Frontal cortex (tissue), 4 donors: Measurements from ENCODE around the gene COL4A2. TPM values are rescaled to one million over a fixed set of nuclear protein-coding genes. Genes with fewer than 3 reads are reported as not detected.
A peak's percentile ranks its signal among the peaks of the same experiment; 100 is the strongest.
"Not testable (repeated sequence)": the region's sequence is repeated elsewhere in the genome, so short reads cannot be mapped to it uniquely, and the experiment has no call there.

Source experiments
- DNase-seq, 2 donors: peaks; one replicate each; pipeline ENCODE4 v3.0.0; 2012; ENCODE audit warnings: low spot score in 2 of 2
- FAIRE-seq: peaks from 2 replicates; lab custom pipeline; 2012; peaks lifted over from hg19 to GRCh38; lab: Jason Lieb, UNC
- total RNA-seq: library from RNA; depleted of rRNA; stranded (reverse); fragments of >200 nt; gene quantifications from one replicate; pipeline ENCODE4 v1.2.3, GENCODE V29; 2014
- donor health status: control.
- donor health status: control.
- donor health status: control.

The COL4A2 gene
- total RNA-seq, 1 donor from 2014 or later: 47.3 TPM

DNA sequence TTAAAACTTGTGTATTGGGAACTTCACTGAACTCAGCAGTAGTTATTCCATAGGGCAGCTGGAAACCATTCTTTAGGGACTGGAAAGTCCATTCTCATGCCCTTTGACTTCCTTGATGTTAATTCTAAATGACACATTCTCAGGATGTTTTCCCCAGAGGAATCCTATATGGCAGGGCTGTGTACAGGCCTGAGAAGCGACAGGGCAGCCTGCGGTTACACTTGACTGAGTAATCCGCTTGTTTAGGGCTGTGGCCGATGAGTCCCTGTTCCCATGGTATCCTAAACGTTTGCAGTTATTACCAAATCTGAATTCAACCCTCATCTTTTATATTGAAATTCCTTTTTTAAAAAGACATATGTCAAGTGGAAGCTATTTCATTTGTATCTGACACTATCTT lies 83.5 kb downstream of the COL4A2 start:
- FAIRE-seq (no peak), DNase-seq (no peak)

DNA sequence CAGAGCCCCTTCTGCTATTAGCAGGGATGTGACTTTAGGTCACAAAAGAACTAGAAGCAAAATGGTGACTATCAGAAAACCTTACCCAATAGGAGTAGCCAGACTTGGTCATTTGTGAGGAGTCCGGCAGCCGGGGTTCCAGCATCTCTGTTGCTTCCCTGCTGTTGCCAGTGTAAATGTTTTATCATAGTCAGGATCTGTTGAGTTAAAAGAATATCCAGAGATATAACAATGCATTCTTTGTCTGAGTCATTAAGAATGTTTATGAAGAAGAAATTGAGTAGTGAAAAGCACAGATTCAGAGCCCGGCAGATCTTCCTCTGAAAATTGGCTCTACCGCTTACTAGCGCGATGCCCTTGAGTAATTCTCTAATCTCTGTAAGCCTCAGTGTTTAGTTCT lies 84.2 kb downstream of the COL4A2 start:
- FAIRE-seq (no peak), DNase-seq (no peak)

DNA sequence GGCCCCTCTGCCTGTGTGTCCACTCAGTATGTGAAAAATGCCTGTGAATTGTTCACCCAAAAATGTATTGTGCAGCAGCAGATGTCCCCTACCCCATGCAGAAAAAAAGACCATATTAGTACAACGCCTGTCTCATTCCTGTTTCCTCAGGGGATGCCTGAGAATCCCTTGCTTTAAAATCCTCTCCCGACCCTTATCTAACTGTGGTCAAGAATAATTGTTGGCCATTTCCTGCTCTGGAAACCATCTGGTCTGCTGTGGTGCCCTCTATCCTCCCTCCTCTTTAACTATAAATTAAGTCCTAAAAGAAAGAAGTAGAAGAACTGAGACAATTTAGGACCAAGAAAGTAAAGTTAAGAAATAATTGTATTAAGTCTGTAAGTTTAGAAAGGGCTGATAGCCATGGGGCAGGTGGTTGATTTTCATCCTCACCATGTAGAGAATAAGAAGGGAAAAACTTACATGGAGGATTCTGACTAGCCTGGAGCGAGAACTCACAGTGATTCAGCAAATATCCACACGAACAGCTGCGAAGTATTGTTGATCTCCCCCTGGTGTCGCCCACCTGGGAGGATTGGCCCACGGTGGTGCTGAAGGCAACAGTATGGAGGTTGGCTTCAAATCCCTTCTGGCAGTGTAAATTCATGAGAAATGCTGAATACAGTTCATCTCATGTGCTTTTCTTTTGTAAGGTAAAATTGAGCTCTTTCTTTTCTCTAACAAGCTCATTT lies 85.6 kb downstream of the COL4A2 start:
- DNase-seq: no peak
- FAIRE-seq: no peak

DNA sequence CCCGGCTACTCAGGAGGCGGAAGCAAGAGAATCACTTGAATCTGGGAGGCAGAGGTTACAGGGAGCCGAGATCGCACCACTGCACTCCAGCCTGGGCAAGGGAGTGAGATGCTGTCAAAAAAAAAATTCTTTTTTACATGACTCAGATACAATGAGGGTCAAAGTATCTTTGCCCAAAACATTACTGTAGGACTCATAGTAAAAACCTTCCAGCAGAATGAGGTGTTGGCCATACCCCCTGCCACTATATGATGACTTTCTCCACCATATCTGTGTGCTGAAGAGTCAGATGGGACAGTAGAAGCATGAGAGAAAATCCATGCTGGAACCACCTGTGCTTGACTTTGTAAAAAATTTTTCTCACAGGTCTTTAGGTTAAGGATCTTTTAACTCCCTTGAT lies 86.7 kb downstream of the COL4A2 start:
- FAIRE-seq: no peak
- DNase-seq: no peak

DNA sequence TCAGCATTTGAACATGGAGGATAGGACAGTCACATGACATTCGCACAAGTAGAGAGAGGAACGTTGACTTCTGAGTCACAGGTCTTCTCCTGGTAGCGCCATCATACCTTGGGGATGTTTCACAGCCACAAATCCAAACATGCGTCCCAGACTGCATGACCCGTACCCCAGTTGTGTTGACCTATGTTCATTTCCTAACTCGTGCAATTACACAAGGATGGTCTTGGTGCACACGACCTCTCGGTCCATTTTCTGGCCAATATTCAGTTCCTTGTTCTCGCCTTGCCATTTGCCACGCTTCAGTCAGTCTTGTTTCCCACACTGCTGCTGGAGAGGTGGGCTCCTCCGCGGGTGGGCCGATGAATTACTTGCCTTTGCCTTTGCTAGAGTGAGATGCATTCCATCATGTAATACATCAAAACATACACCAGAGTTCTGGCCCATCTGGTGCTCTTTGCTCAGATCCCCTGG lies 87.3 kb downstream of the COL4A2 start:
- no peak for FAIRE-seq

DNA sequence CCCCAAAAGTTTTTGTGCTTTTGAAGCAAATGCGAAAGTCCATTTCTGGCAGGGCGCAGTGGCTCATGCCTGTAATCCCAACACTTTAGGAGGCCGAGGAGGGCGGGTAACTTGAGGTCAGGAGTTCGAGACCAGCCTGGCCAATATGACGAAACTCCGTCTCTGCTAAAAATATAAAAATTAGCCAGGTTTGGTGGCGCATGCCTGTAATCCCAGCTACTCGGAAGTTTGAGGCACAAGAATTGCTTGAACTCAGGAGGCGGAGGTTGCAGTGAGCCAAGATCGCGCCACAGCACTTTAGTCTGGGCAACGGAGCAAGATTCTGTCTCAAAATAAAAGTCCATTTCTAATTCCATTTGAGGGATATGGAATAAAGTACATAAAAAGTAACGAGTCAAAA lies 88.5 kb downstream of the COL4A2 start:
- FAIRE-seq, DNase-seq: not testable (repeated sequence)

More for the DNA sequence above, 87.3 kb downstream of the COL4A2 start:
- no peak for DNase-seq

DNA sequence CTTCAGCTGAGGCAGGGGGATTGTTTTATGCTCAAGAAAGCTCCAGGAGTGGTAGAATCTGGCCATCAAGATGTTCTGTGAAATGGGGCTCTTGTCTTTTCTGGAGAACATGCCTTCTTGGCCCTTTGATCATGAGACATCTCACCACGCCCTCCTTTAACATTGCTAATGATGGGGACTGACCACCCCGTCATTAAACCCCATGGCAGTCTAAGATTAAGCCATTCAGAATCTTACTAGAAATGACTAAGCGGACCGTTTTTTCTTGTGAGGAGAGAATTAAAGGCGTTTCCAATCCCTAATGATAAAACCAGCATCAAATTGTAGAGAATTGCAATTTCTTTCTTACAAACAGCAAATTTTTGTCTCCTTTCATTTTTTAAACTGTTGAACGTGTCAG lies 89.4 kb downstream of the COL4A2 start:
- DNase-seq (no peak), FAIRE-seq (no peak)

DNA sequence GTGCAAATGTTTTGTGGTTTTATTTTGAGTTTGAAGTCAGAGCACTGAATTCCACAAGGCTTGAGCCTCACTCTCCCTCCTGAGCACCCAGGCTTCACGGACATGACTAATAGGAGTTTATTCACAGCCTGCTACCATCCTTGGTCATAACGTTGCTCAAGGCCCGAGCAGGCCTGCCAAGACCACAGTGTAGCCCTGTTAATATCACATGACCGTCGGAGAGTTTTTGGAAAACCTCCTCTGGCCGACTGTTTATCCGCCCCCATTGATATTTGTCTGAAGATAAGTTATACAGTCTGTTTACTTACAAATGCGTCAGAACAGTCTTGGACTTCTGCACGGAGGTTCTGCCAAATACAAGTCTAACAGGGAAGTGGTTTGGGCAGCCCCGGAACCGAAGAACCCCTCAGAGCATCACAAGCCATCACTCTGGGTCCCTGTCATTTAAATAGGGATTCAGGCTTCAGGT lies 89.9 kb downstream of the COL4A2 start:
- no peak for DNase-seq
- FAIRE-seq: no peak

DNA sequence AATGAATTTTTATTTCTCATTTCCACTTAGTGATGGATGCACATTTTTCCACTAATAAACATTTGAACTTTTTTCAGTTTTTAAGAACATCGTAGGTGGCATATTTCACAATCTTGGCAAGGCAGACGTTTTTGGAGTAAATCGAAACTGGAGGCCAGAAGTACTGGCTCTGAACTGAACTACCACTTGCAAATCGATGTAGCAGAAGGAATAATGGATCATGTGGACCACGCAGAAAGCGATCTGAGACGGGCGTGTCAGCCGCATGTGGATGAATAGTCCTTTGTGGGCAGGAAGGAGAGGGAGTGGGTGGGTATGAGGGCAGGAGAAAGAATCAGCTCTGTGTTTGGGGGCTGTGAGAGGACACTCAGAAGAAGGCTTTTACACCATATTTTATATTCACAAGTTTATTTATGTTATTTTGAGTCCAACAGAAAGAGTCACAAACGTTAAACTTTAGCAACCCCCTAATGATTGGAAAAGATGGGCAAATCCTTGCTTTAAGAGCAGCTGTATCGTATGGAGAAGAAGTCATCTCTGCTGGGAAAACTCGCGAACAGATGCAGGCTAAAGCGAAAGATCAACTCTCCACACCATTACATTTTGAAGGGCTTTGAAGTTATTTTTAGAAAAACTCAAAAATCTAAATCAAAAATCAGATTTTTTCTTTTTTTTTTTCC lies 90.5 kb downstream of the COL4A2 start:
- FAIRE-seq (no peak), DNase-seq (peak in 1 of 2 donors; percentile 47)

DNA sequence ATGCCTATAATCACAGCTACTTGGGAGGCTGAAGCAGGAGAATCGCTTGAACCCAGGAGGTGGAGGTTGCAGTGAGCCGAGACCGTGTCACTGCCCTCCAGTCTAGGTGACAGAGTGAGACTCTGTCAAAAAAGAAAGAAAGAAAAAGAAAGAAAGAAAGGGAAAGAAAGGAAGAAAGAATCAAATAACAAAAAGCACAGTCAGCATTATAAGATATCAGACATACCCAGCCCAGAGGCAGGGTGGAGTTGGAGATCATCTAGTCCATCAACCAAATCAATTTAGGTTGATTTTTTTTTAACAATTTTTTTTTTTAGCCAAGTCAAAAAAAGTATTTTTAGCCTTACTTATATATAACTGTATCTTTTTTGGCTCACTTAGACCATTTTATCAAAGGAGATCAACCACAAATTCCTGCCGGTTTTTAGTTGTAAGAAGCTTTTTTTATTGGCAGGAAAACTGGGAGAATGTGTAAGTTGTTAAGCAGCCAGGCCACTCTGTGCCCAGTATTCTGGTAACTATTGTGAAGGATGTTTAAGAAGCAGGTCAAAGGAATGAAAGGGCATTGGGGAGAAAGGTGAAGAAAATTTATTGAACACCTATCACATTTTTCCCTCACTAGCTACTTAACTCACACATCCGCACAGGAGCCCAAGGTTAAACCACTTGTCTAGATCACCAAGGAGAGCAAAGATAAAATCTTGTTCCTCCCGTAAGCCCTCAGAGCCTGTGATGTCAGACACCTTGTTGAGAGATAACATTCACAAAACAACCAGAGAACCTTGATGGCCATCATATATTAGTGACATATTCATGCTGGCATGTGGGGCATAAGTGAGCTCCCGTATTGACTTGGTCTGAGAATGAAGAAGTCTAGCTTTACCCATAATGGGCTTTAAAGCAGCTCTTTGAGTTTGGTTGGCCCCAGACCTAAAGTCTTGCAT lies 91.8 kb downstream of the COL4A2 start:
- no peak for DNase-seq
- FAIRE-seq: no peak

DNA sequence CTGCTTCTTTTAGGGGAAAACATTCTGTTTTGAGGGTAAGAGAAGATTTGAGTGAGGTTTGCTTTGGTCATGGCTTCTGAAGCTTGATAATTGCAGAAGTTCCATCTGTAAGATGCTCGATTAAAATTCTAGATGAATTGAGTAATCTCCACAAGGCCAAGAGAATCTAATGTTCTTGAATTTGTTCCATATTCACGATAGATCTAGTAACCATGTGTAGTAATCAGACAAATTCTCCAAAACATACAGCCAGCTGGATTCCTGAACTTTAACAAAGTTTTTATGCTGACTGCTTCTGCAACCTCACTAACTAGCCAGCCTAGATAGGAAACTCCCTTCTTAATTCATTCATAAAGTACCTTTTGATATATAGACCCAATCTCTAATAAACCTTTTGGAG lies 92.7 kb downstream of the COL4A2 start:
- DNase-seq: no peak
- FAIRE-seq: no peak

DNA sequence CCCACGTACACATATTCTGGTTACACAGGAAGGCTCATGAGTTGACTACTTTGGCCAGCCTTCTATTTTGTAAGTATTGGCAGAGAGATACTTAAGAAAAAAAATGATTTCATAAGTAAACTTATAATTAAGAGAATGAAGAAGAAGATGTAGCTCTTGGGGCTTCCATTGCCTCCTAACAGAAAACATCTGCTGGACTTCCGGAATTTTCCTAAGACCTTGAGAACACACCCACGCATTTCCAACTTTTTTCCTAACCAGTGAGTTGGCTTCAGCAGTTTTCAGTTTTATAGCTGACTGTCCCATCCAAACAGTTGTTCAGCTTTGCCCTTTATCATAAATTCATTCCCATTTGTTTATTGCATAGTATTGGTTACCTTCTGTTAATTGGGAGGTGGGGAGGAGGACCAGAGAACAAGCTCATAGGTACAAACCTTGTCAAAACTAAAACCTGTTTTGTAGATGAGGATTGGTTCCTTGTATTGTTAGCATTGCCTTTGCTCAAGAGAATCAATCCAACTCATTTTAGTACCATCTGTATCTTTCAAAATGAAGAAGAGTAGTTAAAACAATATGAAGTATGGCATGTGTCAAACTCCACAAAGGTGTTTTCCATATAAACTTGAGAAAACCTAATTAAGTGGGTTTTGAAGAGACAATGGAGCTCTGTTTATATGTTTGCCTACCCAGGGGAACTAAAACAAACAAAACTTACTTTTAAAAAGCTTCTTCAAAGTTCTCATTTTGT lies 93.9 kb downstream of the COL4A2 start:
- FAIRE-seq (no peak), DNase-seq (no peak)

DNA sequence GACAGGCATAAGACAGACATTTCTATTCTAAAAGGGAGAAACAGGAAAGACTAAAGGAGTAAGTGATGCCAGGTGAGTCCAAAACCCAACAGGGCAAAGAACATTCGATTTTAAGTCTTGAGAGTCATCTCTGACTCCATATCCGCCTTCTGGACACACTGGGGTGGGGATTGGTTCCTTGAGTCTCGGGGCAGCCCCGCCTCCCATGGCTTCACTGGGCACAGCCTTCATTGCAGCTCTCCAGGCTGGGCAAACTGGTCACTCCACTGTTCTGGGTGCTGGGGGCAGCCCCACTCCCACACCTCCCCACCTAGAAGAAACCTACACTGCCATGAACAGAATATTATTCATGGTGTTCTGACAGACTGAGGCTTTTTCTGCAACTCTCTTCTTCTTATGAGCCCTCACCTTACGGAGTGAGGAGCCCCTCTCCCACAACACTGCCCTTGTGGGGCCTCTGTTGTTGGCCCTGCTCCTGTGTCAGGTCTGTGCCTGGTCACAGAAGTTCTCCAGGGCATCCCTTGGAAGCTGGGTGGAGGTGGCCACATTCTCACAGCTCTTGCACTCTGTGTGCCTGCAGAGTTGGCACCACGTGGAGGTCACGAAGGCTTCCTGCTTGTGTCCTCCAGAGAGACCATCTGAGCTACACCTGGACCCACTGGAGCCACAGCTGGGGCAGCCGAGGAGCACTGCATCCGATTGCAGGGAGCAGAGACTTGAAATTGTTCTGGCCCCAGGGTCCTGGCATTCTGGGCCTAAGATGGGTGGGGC lies 95.4 kb downstream of the COL4A2 start:
- DNase-seq: no peak
- no peak for FAIRE-seq

DNA sequence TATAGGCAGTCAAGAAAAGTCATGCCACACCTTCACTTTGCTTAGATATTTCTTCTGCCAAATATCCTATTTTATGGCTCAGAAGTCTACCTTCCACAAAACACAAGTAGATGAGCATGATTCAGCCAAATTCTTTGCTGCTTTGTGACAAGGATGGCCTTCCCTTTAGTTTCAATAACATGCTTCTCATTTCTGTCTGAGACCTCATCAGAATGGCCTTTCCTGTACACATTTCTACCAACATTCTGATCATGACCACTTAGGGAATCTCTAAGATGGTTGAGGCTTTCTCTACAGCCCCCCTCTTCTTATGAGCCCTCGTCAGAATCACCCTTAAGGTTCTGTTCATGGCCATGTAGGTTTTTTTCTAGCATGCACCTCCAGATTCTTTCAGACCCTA lies 96.2 kb downstream of the COL4A2 start:
- no peak for FAIRE-seq

DNA sequence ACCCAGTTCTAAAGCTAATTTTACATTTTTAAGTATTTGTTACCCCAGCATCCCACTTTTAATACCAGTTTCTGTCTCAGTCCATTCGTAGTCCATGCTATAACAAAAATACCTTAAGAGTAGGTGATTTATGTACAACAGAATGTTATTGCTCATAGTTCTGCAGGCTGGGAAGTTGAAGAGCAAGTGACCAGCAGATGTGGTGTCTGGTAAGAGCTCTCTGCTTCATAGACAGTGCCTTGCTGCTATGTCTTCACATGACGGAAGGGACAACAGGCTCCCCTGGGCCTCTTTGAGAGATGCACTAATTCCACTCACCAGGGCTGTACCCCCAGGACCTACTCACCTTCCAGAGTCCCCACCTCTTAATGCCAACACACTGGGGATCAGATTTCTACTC lies 96.6 kb downstream of the COL4A2 start:
- no peak for FAIRE-seq

More for the DNA sequence above, 96.2 kb downstream of the COL4A2 start:
- no peak for DNase-seq

DNA sequence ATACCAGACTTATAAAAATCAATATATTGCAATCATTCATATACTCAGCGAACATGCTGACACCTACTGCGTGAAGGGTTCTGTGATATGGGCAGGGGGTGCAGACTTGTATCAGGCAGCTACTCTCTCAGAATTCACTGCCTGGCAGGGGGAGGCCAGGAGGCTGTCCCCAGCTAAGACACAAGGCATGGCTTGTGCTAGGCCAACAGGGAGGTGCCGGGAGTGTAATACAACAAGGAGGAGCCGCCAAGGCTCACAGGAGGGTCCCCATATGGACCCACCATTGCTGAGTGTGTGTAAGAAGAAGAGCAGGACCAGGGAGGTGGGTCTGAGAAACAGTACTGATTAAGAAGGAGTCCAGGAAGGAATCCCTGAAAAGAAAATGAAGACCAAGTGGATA lies 97.2 kb downstream of the COL4A2 start:
- FAIRE-seq (no peak), DNase-seq (no peak)

More for the DNA sequence above, 96.6 kb downstream of the COL4A2 start:
- DNase-seq: no peak

DNA sequence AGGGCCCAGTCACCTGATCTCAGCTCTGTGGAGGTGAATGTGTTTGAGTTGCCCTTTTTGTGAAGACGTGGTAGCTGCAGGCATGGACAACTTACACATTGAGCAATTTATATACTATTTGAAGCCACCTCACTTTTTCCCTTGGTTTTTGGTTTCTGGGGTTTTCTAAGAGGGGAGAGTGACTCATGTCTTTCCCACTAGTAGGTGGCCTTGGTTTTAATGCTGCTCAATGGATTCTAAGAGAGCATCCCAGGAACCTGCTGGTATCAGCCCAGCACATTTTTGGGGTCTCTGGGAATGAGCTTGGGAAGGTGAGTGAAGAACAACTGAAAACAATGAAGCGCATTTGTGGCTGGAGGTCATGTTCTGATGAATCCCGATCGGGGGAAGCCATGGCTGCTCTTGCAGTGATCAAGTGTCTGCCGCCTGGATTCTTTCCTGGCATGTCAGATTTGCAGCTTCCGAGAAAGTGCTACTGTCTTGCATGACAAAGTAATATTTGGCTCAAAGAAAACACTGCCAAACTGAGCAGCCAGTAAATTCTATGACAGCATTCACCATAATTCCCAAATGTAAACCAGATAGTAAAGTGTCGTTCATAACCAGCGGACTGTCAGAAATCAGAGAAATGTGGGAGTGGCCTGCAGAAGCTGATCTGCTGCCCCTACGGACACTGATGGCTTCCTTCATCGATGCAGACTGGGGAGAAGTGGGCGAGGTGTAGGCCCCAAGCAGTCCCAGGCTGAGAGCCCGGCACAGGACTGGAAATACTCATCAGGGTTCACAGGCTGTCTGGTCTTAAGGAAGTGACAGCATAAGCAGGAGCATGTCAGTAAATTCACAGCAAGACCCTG lies 98.7 kb downstream of the COL4A2 start:
- DNase-seq (no peak), FAIRE-seq (no peak)

DNA sequence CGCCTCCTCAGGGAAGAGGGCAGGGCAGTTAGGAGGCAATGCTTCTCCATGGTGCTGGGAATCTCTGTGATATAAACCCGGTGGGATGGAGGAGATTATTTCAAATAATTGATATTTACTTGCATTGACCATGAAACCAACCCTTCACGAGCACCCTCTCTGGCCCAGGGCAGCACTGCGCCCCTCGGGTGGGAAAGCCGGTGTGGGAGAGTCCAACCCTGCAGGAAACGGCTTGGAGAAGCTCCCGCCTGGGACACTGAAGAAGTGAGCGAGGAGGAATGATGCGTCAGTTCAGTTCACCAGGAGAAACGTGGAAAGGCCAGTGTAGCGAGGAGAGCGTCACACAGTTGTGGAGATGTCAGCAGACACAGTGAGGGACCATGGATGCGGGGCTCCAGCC lies 99.9 kb downstream of the COL4A2 start:
- DNase-seq (no peak), FAIRE-seq (no peak)
